Neural progenitor cell (in vitro differentiated cells): ENCODE measurements around the gene ZNF619. TPM values are rescaled to one million over a fixed set of nuclear protein-coding genes. Genes with fewer than 3 reads are reported as not detected.

Source experiments
- DNase-seq: peaks from one replicate; pipeline ENCODE4 v3.0.0-alpha.2; 2016; ENCODE audit warnings: low spot score
- H2AFZ ChIP-seq: fragments of 200-600 bp; sonication (generic); replicated peaks from 2 replicates; pipeline ENCODE4 v1.6.1; 2016; ENCODE audit warnings: antibody characterized with exemption
- H3F3A ChIP-seq: fragments of 200-600 bp; sonication (generic); 2 replicates; pipeline ENCODE4 v1.6.1; 2016; ENCODE audit warnings: antibody characterized with exemption, low read depth
- H3K27ac ChIP-seq: fragments of 200-600 bp; sonication (generic); 2 replicates; pipeline ENCODE4 v1.5.1; 2016; ENCODE audit warnings: mild to moderate bottlenecking
- H3K27me3 ChIP-seq: fragments of 200-600 bp; sonication (generic); 2 replicates; pipeline ENCODE4 v1.6.1; 2016; ENCODE audit warnings: mild to moderate bottlenecking, moderate library complexity
- H3K36me3 ChIP-seq: fragments of 200-600 bp; sonication (generic); 2 replicates; pipeline ENCODE4 v1.5.1; 2016
- H3K4me1 ChIP-seq: fragments of 200-600 bp; sonication (generic); 2 replicates; pipeline ENCODE4 v1.6.1; 2016; ENCODE audit warnings: mixed run types
- H3K4me2 ChIP-seq: fragments of 200-600 bp; sonication (generic); 2 replicates; pipeline ENCODE4 v1.6.1; 2016
- H3K4me3 ChIP-seq: fragments of 200-600 bp; sonication (generic); 2 replicates; pipeline ENCODE4 v1.5.1; 2016
- H3K79me2 ChIP-seq: fragments of 200-600 bp; sonication (generic); 2 replicates; pipeline ENCODE4 v1.6.1; 2016; ENCODE audit warnings: low read depth
- H3K9ac ChIP-seq: fragments of 200-600 bp; sonication (generic); 2 replicates; pipeline ENCODE4 v1.6.1; 2016
- H3K9me3 ChIP-seq: fragments of 200-600 bp; sonication (generic); 2 replicates; pipeline ENCODE4 v1.5.1; 2016; ENCODE audit warnings: low read depth
- H4K20me1 ChIP-seq: fragments of 200-600 bp; sonication (generic); 2 replicates; pipeline ENCODE4 v1.6.1; 2016; ENCODE audit warnings: low read depth
- H3K27ac Mint-ChIP-seq: 3 replicates; pipeline ENCODE4 v1.8.0; 2021; ENCODE audit warnings: mixed read lengths
- H3K27me3 Mint-ChIP-seq: 2 replicates; pipeline ENCODE4 v1.8.0; 2022; ENCODE audit warnings: low read depth, mild to moderate bottlenecking, inconsistent platforms, moderate library complexity, mixed read lengths; ENCODE audit not compliant: insufficient read depth
- H3K36me3 Mint-ChIP-seq: 3 replicates; pipeline ENCODE4 v1.8.0; 2021; ENCODE audit warnings: mixed read lengths
- H3K4me1 Mint-ChIP-seq: 3 replicates; pipeline ENCODE4 v1.8.0; 2021; ENCODE audit warnings: mixed read lengths
- H3K4me3 Mint-ChIP-seq: 3 replicates; pipeline ENCODE4 v1.8.0; 2021; ENCODE audit warnings: mild to moderate bottlenecking, moderate library complexity, mixed read lengths
- H3K9me3 Mint-ChIP-seq: 3 replicates; pipeline ENCODE4 v1.8.0; 2020; ENCODE audit warnings: mixed read lengths
- EZH2 ChIP-seq: fragments of 200-600 bp; sonication (generic); IDR thresholded peaks from 2 replicates; pipeline ENCODE4 v1.6.1; 2017; ENCODE audit warnings: antibody characterized with exemption, mild to moderate bottlenecking, moderate library complexity
- EZH2phosphoT487 ChIP-seq: fragments of 200-600 bp; sonication (generic); IDR thresholded peaks from 2 replicates; pipeline ENCODE4 v1.6.1; 2017; ENCODE audit warnings: antibody characterized with exemption
- small RNA-seq: library from RNA; depleted of rRNA; stranded (forward); fragments of <200 nt; gene quantifications from one replicate; pipeline ENCODE3, GENCODE V24; 2015
- total RNA-seq: library from RNA; depleted of rRNA; stranded (reverse); fragments of >200 nt; gene quantifications from 2 replicates; pipeline ENCODE4 v1.2.3, GENCODE V29; 2015; ENCODE audit warnings: low replicate concordance
- TF ChIP-seq, protein P1 (sequence below): fragments of 200-600 bp; sonication (generic); IDR thresholded peaks from 2 replicates; pipeline ENCODE4 v1.5.1; 2017; ENCODE audit warnings: antibody characterized with exemption, mild to moderate bottlenecking

The ZNF619 gene
- total RNA-seq, 1 donor from 2014 or later, result 11.4 TPM

DNA sequence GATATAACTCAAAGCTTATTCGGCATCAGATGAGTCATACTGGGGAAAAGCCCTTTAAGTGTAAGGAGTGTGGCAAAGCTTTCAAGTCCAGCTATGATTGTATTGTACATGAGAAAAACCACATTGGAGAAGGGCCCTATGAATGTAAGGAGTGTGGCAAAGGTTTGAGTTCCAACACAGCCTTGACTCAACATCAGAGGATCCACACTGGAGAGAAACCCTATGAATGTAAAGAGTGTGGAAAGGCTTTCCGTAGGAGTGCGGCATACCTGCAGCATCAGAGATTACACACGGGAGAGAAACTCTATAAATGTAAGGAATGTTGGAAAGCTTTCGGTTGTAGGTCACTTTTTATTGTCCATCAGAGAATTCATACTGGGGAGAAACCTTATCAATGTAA, 55.3 kb downstream of the ZNF619 start:
- peaks cover 7% of the 10 kb centered on the region for H3K36me3 ChIP-seq
- H3K79me2 ChIP-seq, result peaks cover 14% of the 10 kb centered on the region
- no peaks in the 10 kb centered on the region for H3K9me3 ChIP-seq
- no peak overlapping the region for H3K4me2 ChIP-seq
- Mint-ChIP-seq H3K36me3 (peaks cover 76% of the 10 kb centered on the region), H3K4me1 (no peaks in the 10 kb centered on the region), H3K4me3 (no peak overlapping the region), H3K27ac (no peak overlapping the region), H3K9me3 (peaks cover 16% of the 10 kb centered on the region), H3K27me3 (no peaks in the 10 kb centered on the region)
- H4K20me1 ChIP-seq, result no peaks in the 10 kb centered on the region
- no peaks in the 10 kb centered on the region for H3K4me1 ChIP-seq
- H3K4me3 ChIP-seq, result no peak overlapping the region
- no peak for DNase-seq
- no peak overlapping the region for H3K27ac ChIP-seq
- no peak overlapping the region for H2AFZ ChIP-seq
- H3K27me3 ChIP-seq, result no peaks in the 10 kb centered on the region
- no peaks in the 10 kb centered on the region for H3F3A ChIP-seq
- H3K9ac ChIP-seq, result no peak overlapping the region
- TF ChIP-seq EZH2 (no peak), EZH2phosphoT487 (no peak)
- TF ChIP-seq, protein P1, sequence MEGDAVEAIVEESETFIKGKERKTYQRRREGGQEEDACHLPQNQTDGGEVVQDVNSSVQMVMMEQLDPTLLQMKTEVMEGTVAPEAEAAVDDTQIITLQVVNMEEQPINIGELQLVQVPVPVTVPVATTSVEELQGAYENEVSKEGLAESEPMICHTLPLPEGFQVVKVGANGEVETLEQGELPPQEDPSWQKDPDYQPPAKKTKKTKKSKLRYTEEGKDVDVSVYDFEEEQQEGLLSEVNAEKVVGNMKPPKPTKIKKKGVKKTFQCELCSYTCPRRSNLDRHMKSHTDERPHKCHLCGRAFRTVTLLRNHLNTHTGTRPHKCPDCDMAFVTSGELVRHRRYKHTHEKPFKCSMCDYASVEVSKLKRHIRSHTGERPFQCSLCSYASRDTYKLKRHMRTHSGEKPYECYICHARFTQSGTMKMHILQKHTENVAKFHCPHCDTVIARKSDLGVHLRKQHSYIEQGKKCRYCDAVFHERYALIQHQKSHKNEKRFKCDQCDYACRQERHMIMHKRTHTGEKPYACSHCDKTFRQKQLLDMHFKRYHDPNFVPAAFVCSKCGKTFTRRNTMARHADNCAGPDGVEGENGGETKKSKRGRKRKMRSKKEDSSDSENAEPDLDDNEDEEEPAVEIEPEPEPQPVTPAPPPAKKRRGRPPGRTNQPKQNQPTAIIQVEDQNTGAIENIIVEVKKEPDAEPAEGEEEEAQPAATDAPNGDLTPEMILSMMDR, result no peak

DNA sequence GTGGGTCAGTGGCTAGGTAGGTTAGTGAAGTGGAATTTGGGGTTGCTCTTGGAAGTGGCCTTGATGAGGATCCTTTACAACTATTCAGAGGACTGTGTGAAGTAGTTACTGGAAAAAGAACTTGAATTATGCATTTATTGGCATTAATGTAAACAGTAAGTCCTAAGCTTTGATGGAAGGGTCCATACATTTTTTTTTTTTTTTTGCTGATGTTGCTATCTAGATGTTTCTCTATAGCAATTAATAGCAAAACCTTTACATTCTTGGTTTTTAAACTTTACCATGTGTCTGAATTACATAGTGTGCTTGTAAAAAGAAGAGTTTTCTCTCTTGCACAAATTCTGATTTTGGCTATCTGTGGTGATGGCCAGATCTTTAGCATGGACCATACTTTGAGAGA, 57.4 kb downstream of the ZNF619 start:
- Mint-ChIP-seq H3K4me3 (no peak overlapping the region), H3K27ac (no peak overlapping the region), H3K4me1 (no peaks in the 10 kb centered on the region), H3K9me3 (peaks cover 25% of the 10 kb centered on the region), H3K36me3 (peaks cover 84% of the 10 kb centered on the region), H3K27me3 (no peaks in the 10 kb centered on the region)
- TF ChIP-seq EZH2phosphoT487 (no peak), EZH2 (no peak)
- TF ChIP-seq, protein P1, result no peak
- H3K27ac ChIP-seq, result no peak overlapping the region
- no peak for DNase-seq
- H3F3A ChIP-seq, result no peaks in the 10 kb centered on the region
- no peaks in the 10 kb centered on the region for H3K9me3 ChIP-seq
- H3K36me3 ChIP-seq, result peaks cover 12% of the 10 kb centered on the region
- no peak overlapping the region for H3K4me3 ChIP-seq
- H3K4me2 ChIP-seq, result no peak overlapping the region
- no peaks in the 10 kb centered on the region for H4K20me1 ChIP-seq
- no peaks in the 10 kb centered on the region for H3K27me3 ChIP-seq
- H3K4me1 ChIP-seq, result no peaks in the 10 kb centered on the region
- H2AFZ ChIP-seq, result no peak overlapping the region
- H3K79me2 ChIP-seq, result no peaks in the 10 kb centered on the region
- H3K9ac ChIP-seq, result no peak overlapping the region

Small RNAs within 50 kb of the gene (small RNA-seq; reads per million reads assigned to genes)
- gene RNU5B-2P, result 3.3 reads per million, percentile 92 among the genes with 10 or more reads in this experiment

Other genes starting within 250 kb of the ZNF619 start
- 22.4 and 45.3 TPM in 2 replicates for gene EIF1B, start 167.4 kb upstream of the ZNF619 start, total RNA-seq
- gene ENTPD3, start 89.9 kb upstream of the ZNF619 start, total RNA-seq, result not detected in 2 replicates
- 467 and 948 TPM in 2 replicates for gene RPL14, start 19.8 kb upstream of the ZNF619 start, total RNA-seq
- gene ZNF620, start 28.9 kb downstream of the ZNF619 start, total RNA-seq, result 23.6 and 26.9 TPM in 2 replicates
- gene ZNF621, start 47.8 kb downstream of the ZNF619 start, total RNA-seq, result 14.3 and 24.8 TPM in 2 replicates